Upper lobe of right lung (tissue), 1 donor: ENCODE results near the gene NES. TPM values are rescaled to one million over a fixed set of nuclear protein-coding genes. Genes with fewer than 3 reads are reported as not detected.

Experiments
- ATAC-seq: fragments of 200-7000 bp; cut with Tn5 transposase; one replicate; pipeline ENCODE4 v1.9.1; 2020; ENCODE audit warnings: mild to moderate bottlenecking, moderate library complexity
- DNase-seq: peaks from one replicate; pipeline ENCODE4 v3.0.0-alpha.2; 2020
- H3K27ac ChIP-seq: fragments of 200-600 bp; one replicate; pipeline ENCODE4 v1.8.0; 2022
- H3K27me3 ChIP-seq: fragments of 200-600 bp; one replicate; pipeline ENCODE4 v1.8.0; 2022; ENCODE audit warnings: mild to moderate bottlenecking
- H3K36me3 ChIP-seq: fragments of 200-600 bp; one replicate; pipeline ENCODE4 v1.8.0; 2022
- H3K4me1 ChIP-seq: fragments of 200-600 bp; one replicate; pipeline ENCODE4 v1.8.0; 2022
- H3K4me3 ChIP-seq: fragments of 200-600 bp; one replicate; pipeline ENCODE4 v1.8.0; 2022; ENCODE audit warnings: mild to moderate bottlenecking
- H3K9me3 ChIP-seq: fragments of 200-600 bp; one replicate; pipeline ENCODE4 v1.8.0; 2022
- intact Hi-C: fragments of 100-400 bp; cut with DNase I; formaldehyde crosslinking; loops from one replicate; pipeline ENCODE4 v1.11.0; 2022
- total RNA-seq: library from RNA; stranded (reverse); fragmentation: NEBNext Ultra II Directional; extraction: Animal tissue kit (Norgen Biotek cat#: 25700); gene quantifications from one replicate; pipeline ENCODE4 v1.2.1, GENCODE V29; 2021
- TF ChIP-seq, protein P1 (sequence below): fragments of 200-600 bp; IDR thresholded peaks from one replicate; pipeline ENCODE4 v1.8.0; 2022; ENCODE audit warnings: antibody characterized with exemption
- donor health status: DM: no; HTN: yes; CAD: no; lungs with severe emphysema.

NES gene
- total RNA-seq, 1 donor from 2014 or later: 54.7 TPM

DNA sequence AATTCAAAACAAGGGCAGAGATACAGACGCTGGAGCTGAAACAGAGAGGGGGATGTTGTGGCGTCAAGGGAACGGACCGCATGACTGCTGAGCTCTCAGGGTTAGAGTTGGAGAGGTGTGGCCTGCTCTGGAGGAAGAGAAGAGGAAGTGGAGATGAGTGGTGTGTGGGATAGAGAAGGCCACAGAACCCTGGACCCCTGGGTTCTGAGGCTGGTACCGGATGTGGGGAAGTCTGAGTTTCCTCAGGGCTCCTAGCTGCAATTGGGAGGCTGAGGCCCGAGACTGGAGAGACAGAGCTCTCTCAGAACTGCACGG, 33.5 kb downstream of the NES start:
- H3K4me3 ChIP-seq: no peak overlapping the region
- TF ChIP-seq, protein P1, sequence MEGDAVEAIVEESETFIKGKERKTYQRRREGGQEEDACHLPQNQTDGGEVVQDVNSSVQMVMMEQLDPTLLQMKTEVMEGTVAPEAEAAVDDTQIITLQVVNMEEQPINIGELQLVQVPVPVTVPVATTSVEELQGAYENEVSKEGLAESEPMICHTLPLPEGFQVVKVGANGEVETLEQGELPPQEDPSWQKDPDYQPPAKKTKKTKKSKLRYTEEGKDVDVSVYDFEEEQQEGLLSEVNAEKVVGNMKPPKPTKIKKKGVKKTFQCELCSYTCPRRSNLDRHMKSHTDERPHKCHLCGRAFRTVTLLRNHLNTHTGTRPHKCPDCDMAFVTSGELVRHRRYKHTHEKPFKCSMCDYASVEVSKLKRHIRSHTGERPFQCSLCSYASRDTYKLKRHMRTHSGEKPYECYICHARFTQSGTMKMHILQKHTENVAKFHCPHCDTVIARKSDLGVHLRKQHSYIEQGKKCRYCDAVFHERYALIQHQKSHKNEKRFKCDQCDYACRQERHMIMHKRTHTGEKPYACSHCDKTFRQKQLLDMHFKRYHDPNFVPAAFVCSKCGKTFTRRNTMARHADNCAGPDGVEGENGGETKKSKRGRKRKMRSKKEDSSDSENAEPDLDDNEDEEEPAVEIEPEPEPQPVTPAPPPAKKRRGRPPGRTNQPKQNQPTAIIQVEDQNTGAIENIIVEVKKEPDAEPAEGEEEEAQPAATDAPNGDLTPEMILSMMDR: no peak
- no peaks in the 10 kb centered on the region for H3K36me3 ChIP-seq
- H3K9me3 ChIP-seq: no peaks in the 10 kb centered on the region
- no peak for DNase-seq
- H3K27ac ChIP-seq: no peak overlapping the region
- ATAC-seq: peak; percentile 59
- H3K27me3 ChIP-seq: peaks cover 85% of the 10 kb centered on the region
- peaks cover 14% of the 10 kb centered on the region for H3K4me1 ChIP-seq
- intact Hi-C loops: no loop called here

DNA sequence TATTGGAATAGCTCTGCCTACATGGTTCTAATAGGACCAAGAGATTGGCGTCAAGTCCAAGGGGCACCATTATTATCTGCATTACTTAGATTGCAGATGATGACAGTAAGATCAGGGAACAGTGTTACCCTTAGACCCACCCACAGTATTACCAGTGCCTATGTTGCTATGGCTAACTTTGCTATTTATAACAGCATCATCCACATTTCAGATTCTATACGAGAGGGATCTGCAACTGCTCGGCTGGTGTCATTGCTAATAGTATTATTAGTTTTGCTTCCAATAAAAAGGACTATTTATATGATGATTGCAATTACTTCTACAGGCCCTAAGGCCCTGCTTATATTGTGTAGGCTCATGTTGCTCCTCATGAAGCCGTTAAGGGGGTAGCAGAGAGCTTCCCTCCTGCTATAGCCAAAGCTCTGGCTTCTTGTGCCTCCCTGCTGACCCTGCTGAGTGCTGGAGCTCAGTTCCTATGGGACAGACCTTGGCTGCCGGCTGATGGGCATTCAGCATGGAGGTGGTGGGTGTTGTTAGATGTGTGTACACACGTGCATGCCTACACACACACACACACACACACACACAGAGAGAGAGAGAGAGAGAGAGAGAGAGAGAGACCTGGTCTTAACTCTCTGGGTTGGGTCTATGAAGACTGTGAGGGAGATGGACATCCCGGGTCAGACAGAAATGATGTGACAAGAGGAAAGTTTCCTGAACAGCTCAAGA, 34.0 kb downstream of the NES start:
- Histone ChIP-seq H3K36me3 (no peaks in the 10 kb centered on the region), H3K27ac (no peak overlapping the region), H3K9me3 (no peaks in the 10 kb centered on the region), H3K4me3 (no peak overlapping the region), H3K27me3 (peaks cover 87% of the 10 kb centered on the region), H3K4me1 (peaks cover 14% of the 10 kb centered on the region)
- ATAC-seq: no peak
- intact Hi-C loops: no loop called here
- no peak for DNase-seq
- TF ChIP-seq, protein P1: no peak

DNA sequence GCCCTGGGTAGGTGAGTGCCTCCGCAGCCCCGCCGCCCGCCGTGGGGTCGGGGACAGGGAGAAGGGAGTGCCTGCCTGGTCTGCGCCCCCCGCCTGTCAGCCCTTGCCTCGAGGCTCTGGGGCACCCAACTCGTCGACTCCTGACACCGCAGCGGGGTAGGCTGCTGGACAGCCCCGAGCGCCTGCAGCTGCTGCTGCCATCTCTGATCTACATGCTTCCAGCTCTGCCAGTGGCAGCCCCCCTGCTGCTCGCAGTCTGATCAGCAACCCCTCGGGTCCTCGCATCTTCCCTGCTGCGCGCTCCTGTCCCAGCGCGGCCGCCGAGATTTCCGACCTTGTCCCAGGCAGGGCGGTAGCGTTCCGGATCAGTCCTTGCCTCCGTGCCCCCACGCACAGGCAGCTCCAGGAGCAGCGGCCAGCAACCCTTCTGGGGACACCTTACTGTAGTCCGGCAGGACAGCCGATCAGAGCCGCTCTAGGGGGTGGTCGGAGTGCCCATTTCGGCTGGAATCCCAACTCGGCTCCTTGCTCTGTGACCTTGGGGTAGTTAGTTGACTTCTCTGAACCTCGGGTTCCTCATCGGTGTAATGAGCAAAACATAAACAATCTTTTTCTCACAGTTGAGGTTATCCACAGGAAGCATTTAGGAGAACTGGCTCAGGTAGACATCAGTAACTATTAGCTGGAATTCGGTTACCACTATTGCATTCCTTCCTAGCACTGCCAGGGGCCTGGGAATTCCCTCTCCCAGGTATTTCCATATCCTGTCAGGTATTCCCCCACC, 34.8 kb downstream of the NES start:
- ATAC-seq (no peak), DNase-seq (no peak)
- peak overlapping the region; percentile 23 for H3K4me3 ChIP-seq
- H3K9me3 ChIP-seq: no peaks in the 10 kb centered on the region
- no peak overlapping the region for H3K27ac ChIP-seq
- TF ChIP-seq, protein P1: no peak
- peaks cover 88% of the 10 kb centered on the region for H3K27me3 ChIP-seq
- H3K4me1 ChIP-seq: peaks cover 14% of the 10 kb centered on the region
- intact Hi-C loops: no loop called here
- no peaks in the 10 kb centered on the region for H3K36me3 ChIP-seq

DNA sequence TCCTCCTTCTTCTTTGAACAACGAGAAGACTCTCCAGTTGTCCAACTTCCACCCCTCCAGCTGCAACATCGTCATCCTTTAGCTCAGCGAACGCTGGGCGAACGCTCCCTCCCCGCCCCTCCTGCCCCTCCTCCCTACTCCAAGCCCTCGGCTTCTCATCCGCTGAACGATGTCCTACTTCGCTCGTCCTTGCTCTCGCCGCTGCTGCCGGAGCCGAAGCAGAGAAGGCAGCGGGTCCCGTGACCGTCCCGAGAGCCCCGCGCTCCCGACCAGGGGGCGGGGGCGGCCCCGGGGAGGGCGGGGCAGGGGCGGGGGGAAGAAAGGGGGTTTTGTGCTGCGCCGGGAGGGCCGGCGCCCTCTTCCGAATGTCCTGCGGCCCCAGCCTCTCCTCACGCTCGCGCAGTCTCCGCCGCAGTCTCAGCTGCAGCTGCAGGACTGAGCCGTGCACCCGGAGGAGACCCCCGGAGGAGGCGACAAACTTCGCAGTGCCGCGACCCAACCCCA, 35.4 kb downstream of the NES start, which contains the start of gene BCAN:
Gene BCAN, plus strand, starts transcription at position 357 of the 504 bp plus-strand sequence. CDS start 3,938 bp downstream, outside the sequence.
- Histone ChIP-seq H3K9me3 (no peaks in the 10 kb centered on the region), H3K27ac (no peak within 1 kb of the TSS), H3K4me1 (peaks cover 14% of the 10 kb centered on the region), H3K27me3 (peaks cover 85% of the 10 kb centered on the region), H3K36me3 (no peaks in the 10 kb centered on the region), H3K4me3 (peak within 1 kb of the TSS; percentile 23)
- DNase-seq: no peak
- TF ChIP-seq, protein P1: no peak
- peak; percentile 7 for ATAC-seq
- intact Hi-C loops: no loop called here

DNA sequence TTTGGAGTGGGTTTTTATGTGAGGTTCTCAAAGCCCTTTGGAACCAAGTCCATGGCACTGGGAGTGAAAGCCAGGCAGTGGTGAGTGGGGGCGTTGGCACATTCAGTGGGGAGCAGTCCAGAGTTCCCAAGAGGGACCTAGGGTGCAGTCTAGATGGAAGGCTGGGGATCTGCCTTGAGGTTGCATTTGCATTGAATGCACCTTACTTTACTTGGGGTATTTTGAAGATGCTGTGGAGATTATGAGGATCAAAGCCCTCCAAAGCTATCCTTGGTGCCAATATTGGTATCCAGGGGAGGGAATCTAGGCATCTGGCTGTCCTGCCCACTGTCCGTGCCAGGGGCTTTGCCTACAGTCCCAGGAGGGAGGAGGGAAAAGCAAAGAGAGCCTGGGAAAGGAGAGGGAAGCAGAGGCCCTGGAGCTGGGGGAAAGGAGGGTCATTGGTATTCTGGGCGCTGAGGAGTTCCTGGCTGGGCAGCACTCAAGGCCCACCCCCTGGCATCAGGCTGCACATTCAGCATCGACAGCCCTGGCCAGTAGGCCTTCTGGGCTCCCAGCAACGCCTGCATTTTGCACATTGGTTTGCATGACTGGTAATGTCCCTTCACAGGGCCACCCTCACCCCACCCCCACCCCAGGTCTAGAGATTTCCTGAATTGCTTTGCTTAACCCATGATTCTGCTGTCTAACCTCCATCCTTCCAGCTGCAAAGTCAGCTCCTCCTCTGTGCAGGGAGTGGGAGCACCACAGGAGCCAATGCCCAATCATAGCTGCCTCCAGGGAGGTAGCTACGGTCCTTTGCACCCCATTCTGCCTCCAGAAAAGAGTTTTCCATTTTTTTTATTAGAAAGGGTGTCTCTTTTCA, 36.1 kb downstream of the NES start:
- TF ChIP-seq, protein P1: no peak
- DNase-seq (no peak), ATAC-seq (no peak)
- no peaks in the 10 kb centered on the region for H3K36me3 ChIP-seq
- peaks cover 81% of the 10 kb centered on the region for H3K27me3 ChIP-seq
- H3K27ac ChIP-seq: no peak overlapping the region
- H3K4me1 ChIP-seq: peaks cover 14% of the 10 kb centered on the region
- intact Hi-C loops: no loop called here
- H3K4me3 ChIP-seq: no peak overlapping the region
- no peaks in the 10 kb centered on the region for H3K9me3 ChIP-seq
